HG03139 (cell line): ENCODE data around the gene CLSTN2.

Experiments
- ATAC-seq: cut with Tn5 transposase; IDR thresholded peaks from one replicate; pipeline ENCODE4 v1.9.1; 2021; ENCODE audit not compliant: unreplicated experiment

CLSTN2 gene

DNA sequence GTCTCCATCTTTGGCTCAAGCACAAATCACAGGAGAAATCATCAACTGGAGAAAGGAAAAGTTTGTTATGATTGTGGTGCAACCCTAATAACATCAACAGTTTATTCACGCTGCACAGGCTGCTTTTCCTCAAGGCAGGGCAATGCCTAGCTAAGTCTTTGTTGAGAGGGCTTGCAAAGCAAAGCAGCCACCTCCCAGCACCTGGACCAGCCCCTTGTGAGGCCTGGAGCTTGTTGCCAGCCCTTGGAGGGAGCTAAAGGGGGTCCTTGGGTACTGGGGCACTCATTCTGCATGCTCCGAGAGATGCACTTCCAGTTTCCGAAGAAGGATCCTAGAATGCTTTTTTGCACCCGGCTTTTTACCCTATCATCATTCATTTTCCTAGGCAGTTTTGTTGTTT is 288.2 kb downstream of the CLSTN2 start:
- no peak for ATAC-seq

GRCh38 chr3:140223631-140224030 is 288.6 kb downstream of the CLSTN2 start:
- no peak for ATAC-seq

DNA sequence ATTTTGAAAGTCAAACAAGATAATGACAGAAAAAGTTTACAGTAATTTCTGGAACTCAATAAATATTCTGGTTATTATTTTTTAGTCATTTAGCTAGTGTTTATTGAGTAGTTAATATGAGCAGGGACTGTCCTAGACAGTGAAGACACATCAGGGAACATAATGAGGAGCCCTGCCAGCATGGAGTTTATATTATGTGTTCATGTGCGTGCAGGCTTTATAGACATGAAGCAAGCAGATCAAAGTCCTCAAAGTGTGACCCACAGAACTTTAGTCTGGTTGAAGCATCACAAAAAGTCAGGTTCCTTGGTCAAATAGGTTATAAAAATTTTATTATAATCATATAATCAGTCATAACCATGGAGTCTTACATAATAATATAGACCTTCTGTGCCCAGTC is 289.3 kb downstream of the CLSTN2 start:
- no peak for ATAC-seq

DNA sequence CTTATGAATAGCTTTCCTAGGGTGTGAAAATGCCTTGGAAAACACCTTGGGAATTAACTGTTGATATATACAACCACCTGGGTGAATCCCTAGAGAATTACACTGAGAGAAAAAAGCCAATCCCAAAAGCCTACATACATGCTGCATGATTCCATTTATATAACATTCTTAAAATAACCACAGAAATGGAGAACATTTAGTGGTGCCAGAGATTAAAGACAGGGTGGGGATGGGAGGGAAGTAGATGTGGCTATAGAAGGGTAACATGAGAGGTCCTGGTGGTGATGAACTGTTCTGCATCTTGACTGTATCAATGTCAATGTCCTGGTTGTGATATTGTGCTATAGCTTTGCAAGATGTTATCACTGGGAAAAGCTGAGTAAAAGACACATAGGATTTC is 291.0 kb downstream of the CLSTN2 start:
- no peak for ATAC-seq

DNA sequence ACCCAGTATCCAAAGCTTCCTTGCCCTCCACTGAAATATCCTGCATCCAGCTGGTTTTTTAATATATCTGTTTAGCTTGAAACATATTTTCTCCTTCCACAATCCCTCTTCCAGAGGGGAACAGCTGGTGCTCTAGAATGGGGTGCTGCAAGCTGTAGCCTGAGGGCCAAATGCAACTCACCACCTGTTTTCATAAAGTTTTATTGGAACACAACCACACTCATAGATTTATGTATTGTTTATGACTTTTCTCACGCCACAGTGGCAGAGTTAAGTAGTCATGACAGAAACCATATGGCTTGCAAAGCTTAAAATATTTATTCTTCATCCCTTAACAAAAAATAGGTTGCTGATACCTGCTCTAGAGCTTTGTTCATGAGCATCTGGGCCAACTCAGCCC is 298.7 kb downstream of the CLSTN2 start:
- no peak for ATAC-seq

DNA sequence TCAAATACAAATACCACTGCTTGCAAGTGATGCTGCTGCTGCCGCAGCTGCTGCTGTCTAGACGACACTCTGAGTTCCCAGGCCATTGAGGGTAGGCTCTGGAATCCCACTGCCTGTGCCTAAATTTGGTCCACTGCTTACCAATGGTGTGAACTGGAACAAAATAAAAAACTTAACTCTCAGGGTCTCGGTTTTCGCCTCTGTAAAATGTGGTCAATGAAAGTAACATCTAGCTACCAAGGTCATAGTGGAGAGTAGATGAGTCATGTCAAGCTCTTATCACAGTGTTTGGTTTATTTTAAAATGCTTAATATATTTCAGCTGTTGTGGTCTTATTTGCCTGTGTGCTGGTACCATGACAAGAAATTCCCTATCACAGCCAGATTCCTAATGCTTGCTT is 299.3 kb downstream of the CLSTN2 start:
- no peak for ATAC-seq

- no peak for ATAC-seq
Measured at GRCh38 chr3:140236836-140237501, 302.0 kb downstream of the CLSTN2 start.

- no peak for ATAC-seq
Measured at GRCh38 chr3:140238646-140239314, 303.8 kb downstream of the CLSTN2 start.

- ATAC-seq = no peak
Measured at GRCh38 chr3:140242818-140243276, 307.9 kb downstream of the CLSTN2 start.

GRCh38 chr3:140243575-140243974 is 308.6 kb downstream of the CLSTN2 start:
- ATAC-seq = no peak

GRCh38 chr3:140244893-140245292 is 309.9 kb downstream of the CLSTN2 start:
- ATAC-seq = no peak

DNA sequence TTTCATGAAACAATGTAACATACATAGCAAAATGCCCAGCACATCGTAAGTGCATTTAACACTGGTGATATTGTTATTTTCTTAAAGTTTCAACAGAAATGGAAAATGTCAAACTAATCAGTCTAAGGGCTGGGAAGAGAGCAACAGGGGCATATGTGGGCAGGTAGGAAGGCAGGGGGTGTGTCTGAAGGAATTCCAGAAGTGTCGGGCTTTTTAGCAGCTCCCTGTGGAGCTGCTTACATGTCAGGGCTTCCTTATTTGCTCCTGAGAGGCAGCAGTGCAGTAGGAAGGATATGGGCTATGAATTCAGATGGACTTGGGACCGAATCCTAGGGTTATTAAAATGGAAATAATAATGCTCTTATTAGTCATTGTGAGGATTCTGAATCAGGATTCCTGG is 311.6 kb downstream of the CLSTN2 start:
- no peak for ATAC-seq

DNA sequence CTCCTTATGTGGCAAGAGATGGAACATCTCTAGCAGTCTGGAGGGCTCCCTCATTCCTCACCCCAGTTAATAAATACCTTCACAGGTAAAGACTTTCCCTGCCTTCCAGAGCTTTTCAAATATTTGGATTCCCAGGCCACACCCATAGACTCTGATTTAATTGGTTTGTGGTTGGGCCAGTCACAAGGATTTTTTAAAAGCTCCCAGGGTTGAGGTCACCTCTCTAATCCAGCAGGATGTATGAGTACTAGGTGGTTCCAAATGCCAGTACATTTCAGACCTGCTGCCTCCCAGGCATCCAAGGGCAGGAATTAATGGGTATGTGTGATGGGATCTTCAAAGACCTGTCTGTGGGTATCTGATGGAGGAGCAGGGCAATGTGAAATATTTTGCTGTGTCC is 312.8 kb downstream of the CLSTN2 start:
- ATAC-seq = no peak

- ATAC-seq = no peak
Measured at GRCh38 chr3:140249188-140249587, 314.2 kb downstream of the CLSTN2 start.

DNA sequence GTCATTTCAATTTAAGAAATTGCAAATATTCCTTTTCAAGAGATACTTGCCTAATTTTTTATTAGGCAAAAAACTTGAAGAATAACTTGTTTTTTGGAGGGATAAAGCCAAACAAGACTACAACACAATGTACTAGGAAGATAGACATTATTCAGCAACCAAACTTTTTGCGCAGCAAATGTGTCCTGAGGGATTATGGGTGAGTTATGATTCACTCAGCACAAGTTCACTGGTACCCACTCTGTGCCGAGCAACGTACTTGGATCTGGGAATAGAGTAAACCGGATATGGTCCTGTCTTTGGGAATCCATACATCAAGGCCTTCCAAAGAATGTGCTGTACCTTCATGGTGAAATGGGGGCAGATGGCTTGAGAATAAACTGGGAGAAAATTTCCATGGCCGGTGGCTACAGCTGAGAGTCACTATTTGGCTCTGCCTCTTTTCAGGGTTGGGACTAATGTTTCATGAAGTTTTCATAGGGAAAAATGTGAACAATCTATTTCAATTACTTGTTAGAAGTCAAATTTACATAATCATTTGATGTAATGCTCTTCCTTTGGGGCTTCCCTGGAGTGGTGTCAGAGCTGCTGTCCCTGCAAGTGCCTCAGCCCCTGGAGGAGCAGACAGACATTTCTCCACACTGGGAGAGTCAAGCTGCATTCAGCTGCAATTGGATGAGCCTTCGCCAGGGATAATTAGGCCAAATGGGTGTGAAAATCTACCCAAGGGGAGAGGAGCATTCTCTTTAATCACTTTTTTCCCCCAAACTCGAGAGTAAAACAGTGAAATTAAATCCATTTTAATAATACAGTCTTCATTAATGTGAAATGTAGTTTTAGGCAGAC is 315.2 kb downstream of the CLSTN2 start:
- ATAC-seq = no peak

GRCh38 chr3:140250945-140251344 is 316.0 kb downstream of the CLSTN2 start:
- ATAC-seq = no peak

GRCh38 chr3:140251678-140252077 is 316.7 kb downstream of the CLSTN2 start:
- ATAC-seq = no peak

DNA sequence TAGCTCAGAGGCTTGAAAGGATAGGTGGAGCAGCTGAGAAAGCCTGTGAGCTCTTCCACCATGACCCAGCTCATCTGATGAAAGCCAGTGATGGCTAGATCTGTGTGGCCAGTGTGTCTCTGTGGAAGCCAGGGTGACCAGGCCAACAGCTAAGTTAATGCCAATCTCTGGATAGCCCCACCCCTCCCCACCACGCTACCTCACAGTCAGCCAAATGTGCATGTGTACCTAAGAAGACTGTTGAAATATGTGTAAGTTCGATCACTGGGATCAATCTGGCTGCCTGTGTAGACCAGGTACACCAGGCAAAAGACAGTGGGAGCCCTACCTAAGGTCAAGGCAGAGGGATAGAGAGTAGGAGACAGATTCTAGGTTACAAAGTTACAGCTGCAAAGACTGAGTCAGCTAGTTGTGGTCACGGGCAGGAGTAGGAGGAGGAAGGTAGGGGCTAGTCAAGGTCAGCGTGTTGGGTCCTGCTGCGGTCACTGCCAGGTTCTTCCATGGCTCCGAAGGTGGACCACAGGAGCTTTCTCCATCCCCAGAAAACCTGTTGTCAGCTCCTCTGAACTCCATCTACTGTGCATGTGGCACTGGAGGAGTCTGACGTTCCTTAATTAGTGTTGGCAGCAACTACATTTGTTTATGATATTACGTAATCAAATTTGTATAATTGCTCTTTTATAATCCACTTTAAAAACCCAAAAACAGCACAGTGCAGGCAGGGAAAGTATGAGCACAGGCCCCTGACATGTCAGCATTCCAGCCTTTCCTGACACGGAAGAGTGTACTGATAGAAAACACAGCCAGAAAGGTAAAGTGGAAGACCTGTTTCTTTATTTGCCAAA is 318.0 kb downstream of the CLSTN2 start:
- no peak for ATAC-seq

- no peak for ATAC-seq
Measured at GRCh38 chr3:140258222-140258724, 323.3 kb downstream of the CLSTN2 start.

DNA sequence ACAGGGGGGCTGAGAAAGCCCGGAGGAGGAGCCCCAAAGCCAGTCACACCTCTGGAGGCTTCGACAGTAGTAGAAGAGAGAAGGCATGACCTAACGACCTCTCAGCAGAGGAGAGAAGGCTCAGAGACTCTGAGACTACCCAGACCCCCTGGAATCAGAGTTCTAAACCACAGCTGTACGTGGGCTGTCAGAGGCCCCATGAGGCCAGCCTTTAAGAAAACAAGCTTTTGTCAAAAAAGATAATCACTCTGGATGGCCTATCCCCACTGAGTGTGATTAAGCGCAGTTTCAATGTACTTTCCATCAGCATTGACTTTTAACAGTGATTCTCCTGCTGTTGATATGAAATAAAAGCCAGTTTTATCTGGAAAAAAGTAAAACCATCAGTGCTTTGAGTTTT is 330.3 kb downstream of the CLSTN2 start:
- no peak for ATAC-seq

DNA sequence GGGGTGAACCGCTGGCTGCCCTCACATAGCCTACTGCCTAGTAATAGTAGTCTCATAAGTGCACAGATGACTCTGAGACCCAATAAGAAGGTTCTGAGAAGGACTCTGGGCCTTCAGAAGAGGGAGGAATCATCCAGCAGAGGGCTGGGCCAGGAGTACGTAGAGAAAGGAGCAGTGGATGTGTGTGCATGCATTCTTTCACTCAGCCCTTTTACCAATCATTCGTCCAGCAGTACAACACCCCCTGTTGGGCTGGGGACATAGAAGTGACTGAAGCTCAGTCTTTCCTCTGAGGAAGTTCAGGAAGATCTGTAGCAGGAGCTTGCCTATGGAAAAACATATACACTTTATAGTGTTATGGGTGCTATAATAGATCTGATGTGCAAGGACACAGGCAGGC is 333.1 kb downstream of the CLSTN2 start:
- no peak for ATAC-seq
